Measurements from ENCODE around the gene TSHZ2. TPM values are rescaled to one million over a fixed set of nuclear protein-coding genes. Genes with fewer than 3 reads are reported as not detected.

The TSHZ2 gene
- total RNA-seq, 1 donor from 2014 or later = 30.4 TPM

- intact Hi-C loops (cut with DNase I) = no loop called here
- H3K9me3 ChIP-seq = no peaks in the 10 kb centered on the region
- no peaks in the 10 kb centered on the region for H3K27me3 ChIP-seq
- H3K36me3 ChIP-seq = no peaks in the 10 kb centered on the region
- TF ChIP-seq POLR2AphosphoS5 (IDR thresholded peaks at IDR 0.05; ENCODE audit: insufficient read depth in 1 of 2, low read depth in 1 of 2) (no peak), POLR2A (IDR thresholded peaks at IDR 0.05) (no peak), CTCF (IDR thresholded peaks at IDR 0.05) (no peak)
- H3K4me3 ChIP-seq = no peak overlapping the region
- H3K27ac ChIP-seq = no peak overlapping the region
- no peak for DNase-seq (ENCODE audit: extremely low spot score in 2 of 2)
- peaks cover 8% of the 10 kb centered on the region for H3K4me1 ChIP-seq
These were observed 131.0 kb downstream of the TSHZ2 start for GRCh38 chr20:53103124-53103523.

- Histone ChIP-seq H3K27me3 (no peaks in the 10 kb centered on the region), H3K36me3 (no peaks in the 10 kb centered on the region), H3K9me3 (no peaks in the 10 kb centered on the region), H3K27ac (no peak overlapping the region), H3K4me3 (no peak overlapping the region), H3K4me1 (peaks cover 8% of the 10 kb centered on the region)
- intact Hi-C loops (cut with DNase I) = no loop called here
- no peak for DNase-seq (ENCODE audit: extremely low spot score in 2 of 2)
- TF ChIP-seq POLR2A (IDR thresholded peaks at IDR 0.05) (no peak), CTCF (IDR thresholded peaks at IDR 0.05) (no peak), POLR2AphosphoS5 (IDR thresholded peaks at IDR 0.05; ENCODE audit: insufficient read depth in 1 of 2, low read depth in 1 of 2) (no peak)
These were observed 132.7 kb downstream of the TSHZ2 start for GRCh38 chr20:53104884-53105283.

GRCh38 chr20:53116733-53117132, 144.6 kb downstream of the TSHZ2 start:
- Histone ChIP-seq H3K4me1 (no peaks in the 10 kb centered on the region), H3K27me3 (no peaks in the 10 kb centered on the region)
- intact Hi-C loops (cut with DNase I) = no loop called here

GRCh38 chr20:53122853-53123252, 150.7 kb downstream of the TSHZ2 start:
- Histone ChIP-seq H3K36me3 (no peaks in the 10 kb centered on the region), H3K4me1 (no peaks in the 10 kb centered on the region), H3K27ac (no peak overlapping the region), H3K4me3 (no peak overlapping the region), H3K27me3 (no peaks in the 10 kb centered on the region), H3K9me3 (no peaks in the 10 kb centered on the region)
- intact Hi-C loops (cut with DNase I) = no loop called here
- no peak for TF ChIP-seq CTCF (IDR thresholded peaks at IDR 0.05)
- no peak for TF ChIP-seq POLR2AphosphoS5 (IDR thresholded peaks at IDR 0.05; ENCODE audit: insufficient read depth in 1 of 2, low read depth in 1 of 2)
- no peak for TF ChIP-seq POLR2A (IDR thresholded peaks at IDR 0.05)
- no peak for DNase-seq (ENCODE audit: extremely low spot score in 2 of 2)

More at GRCh38 chr20:53116733-53117132, 144.6 kb downstream of the TSHZ2 start:
- DNase-seq (ENCODE audit: extremely low spot score in 2 of 2) = no peak
- no peak overlapping the region for H3K27ac ChIP-seq
- no peak for TF ChIP-seq POLR2AphosphoS5 (IDR thresholded peaks at IDR 0.05; ENCODE audit: insufficient read depth in 1 of 2, low read depth in 1 of 2)
- no peak for TF ChIP-seq POLR2A (IDR thresholded peaks at IDR 0.05)
- TF ChIP-seq CTCF (IDR thresholded peaks at IDR 0.05) = no peak
- H3K4me3 ChIP-seq = no peak overlapping the region
- H3K36me3 ChIP-seq = no peaks in the 10 kb centered on the region
- H3K9me3 ChIP-seq = no peaks in the 10 kb centered on the region

GRCh38 chr20:53124075-53124551, 152.0 kb downstream of the TSHZ2 start:
- no peaks in the 10 kb centered on the region for H3K4me1 ChIP-seq
- H3K36me3 ChIP-seq = no peaks in the 10 kb centered on the region
- DNase-seq (ENCODE audit: extremely low spot score in 2 of 2) = peak in 1 of 2 donors; percentile 93
- TF ChIP-seq POLR2A (IDR thresholded peaks at IDR 0.05) (no peak), CTCF (IDR thresholded peaks at IDR 0.05) (no peak), POLR2AphosphoS5 (IDR thresholded peaks at IDR 0.05; ENCODE audit: insufficient read depth in 1 of 2, low read depth in 1 of 2) (peak in 1 of 2 donors; percentile 37)
- no peak overlapping the region for H3K4me3 ChIP-seq
- no peaks in the 10 kb centered on the region for H3K27me3 ChIP-seq
- no peak overlapping the region for H3K27ac ChIP-seq
- intact Hi-C loops (cut with DNase I) = no loop called here
- H3K9me3 ChIP-seq = no peaks in the 10 kb centered on the region

All from vagina (tissue), 2 donors.